GM18511 (cell line): ENCODE data around the gene CIB4.

Experiments used
- ATAC-seq: cut with Tn5 transposase; IDR thresholded peaks from one replicate; pipeline ENCODE4 v1.9.1; 2021; ENCODE audit warnings: mild to moderate bottlenecking, moderate library complexity; ENCODE audit not compliant: unreplicated experiment

The CIB4 gene

DNA sequence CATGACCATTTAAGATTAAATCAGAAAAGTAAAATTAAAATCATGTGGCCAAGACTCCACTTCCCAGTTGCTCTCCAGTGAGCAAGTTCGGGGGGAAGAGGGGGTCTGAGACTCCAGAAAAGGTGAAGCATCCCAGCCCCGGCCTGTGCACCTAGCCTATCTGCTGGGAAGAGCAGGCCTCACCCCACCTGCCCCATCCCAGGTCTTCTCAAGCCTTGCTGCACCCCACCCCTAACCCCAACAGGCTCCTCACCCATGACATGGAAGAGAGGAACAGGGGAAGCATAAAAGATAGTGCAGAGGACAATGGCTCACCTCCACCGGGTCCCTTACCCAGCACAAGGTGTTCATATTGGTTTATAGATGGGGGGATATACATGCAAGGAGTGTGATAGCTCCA is 14.6 kb downstream of the CIB4 start:
- ATAC-seq, result no peak

GRCh38 chr2:26623541-26624495 is 17.3 kb downstream of the CIB4 start:
- ATAC-seq, result no peak

GRCh38 chr2:26621469-26622199 is 19.5 kb downstream of the CIB4 start:
- no peak for ATAC-seq

GRCh38 chr2:26620031-26620605 is 21.0 kb downstream of the CIB4 start:
- no peak for ATAC-seq

DNA sequence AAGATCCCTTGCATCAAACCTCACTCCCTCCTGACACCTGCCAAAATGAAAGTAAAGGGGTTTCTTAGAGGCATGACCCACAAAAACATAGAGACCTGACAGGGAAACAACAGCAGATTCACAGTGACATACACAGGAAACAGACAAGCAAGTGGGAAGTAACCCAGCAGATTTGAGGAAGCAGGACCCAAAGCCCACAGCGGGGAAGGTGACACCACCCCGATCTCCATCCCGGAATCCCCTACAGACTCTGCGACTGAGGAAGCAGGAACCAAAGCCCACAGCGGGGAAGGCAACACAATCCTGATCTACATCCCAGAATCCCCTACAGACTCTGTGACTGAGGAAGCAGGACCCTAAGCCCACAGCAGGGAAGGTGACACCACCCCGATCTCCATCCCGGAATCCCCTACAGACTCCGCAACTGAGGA is 21.6 kb downstream of the CIB4 start:
- ATAC-seq, result no peak

DNA sequence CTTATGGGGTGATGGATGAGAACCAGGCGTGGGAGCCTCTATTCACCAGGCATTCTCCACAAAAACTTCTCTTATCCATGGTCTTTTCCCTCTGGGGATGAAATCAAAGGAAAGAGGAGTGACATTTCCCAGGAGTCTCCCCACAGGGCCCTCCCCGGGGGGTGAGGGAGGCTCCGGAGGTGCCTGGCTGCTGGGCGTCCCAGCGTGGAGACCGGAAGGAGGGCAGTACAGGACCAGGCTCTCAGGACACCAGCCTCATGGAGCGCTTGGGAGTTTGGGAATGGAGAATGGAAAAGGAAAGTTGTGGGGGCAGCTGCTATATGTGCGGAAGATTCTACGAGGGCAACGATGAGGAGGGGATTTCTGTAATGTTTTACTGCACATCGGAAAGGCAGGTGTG is 22.1 kb downstream of the CIB4 start:
- ATAC-seq, result no peak

DNA sequence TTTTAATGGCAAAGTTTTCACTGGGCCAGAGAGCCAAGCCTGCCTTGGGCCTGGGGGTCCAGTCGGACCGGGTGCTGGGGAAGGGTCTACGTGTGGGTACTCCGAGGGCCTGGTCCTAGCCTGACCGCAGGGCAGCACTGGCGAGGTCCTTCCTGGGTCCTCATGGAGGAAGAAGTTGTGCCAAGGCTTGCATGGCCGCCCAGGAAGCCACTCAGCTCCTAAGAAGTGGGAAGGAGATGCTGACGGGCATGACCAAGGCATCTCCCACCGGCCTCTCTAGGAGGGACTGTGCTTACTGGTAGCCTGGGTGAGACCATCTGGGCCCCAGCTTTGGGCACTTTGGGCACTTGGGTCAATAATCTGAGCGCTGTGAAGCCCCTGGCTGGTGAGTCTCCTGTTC is 22.6 kb downstream of the CIB4 start:
- no peak for ATAC-seq

- no peak for ATAC-seq
These were observed 23.5 kb downstream of the CIB4 start for GRCh38 chr2:26617588-26618083.

DNA sequence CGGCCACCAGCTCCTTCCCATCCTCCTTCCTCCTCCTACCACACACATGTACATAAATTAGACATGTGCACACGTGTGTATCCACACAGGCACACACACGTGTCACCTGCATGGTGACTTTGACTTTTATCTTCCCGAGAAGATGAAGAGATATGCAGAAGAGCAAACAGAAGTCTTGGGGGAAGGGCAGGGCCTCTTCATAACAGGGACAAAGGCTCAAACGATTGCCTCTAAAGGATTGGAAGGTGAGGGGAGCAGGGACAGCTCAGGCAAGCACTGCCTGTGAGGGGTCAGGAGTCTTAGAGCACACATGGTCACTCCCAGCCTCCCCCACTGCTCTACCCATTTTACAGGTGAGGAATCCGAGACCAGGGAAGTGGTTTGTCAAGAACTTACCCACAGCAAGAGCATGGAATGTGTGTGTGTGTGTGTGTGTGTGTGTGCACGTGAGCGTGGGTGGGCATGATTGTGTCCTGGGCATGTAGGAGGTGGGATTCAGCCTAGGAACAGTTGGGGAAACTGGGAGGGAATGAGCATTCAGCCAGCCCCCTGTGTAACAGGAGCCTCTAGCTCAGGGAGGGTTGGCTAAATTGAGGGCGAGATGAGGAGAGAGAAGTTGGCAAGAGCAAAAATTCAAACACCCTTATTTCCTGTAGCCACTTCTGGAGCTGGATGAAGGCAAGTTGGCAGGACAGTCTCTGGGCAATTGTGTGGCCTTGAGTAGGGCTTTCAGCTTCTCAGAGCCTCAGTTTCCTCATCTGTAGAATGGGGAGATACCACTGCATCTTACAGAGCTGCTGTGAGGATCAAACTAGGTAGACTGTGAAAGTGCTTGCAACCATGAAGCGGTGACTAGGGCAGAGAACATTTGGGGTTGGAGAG is 24.2 kb downstream of the CIB4 start:
- no peak for ATAC-seq

- no peak for ATAC-seq
These were observed 25.1 kb downstream of the CIB4 start for GRCh38 chr2:26615860-26616705.

DNA sequence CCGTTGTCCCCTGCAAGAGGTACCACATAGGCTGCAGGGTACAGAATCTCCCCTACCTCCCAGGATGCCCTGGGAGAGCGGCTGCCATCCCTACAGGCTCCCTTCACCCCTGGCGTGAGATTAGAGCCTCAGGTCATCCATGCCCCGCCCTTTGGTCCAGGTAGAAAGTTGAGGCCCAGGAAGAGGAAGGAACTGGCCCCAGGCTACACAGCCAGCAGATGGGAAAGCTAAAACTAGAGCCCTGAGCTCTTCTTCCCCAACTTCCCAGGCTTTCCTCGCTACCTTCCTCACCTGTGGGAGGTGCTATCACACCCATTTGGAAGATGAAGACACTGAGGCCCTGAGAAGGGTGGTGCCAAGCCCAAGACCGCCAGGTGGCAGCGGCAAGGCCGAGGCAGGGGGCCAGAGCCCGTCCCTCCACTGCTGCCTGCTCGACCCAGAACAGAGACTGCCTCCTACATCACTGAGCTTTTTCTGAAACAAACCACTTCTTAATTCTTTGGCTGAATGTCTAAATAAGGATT is 25.8 kb downstream of the CIB4 start:
- ATAC-seq, result no peak

DNA sequence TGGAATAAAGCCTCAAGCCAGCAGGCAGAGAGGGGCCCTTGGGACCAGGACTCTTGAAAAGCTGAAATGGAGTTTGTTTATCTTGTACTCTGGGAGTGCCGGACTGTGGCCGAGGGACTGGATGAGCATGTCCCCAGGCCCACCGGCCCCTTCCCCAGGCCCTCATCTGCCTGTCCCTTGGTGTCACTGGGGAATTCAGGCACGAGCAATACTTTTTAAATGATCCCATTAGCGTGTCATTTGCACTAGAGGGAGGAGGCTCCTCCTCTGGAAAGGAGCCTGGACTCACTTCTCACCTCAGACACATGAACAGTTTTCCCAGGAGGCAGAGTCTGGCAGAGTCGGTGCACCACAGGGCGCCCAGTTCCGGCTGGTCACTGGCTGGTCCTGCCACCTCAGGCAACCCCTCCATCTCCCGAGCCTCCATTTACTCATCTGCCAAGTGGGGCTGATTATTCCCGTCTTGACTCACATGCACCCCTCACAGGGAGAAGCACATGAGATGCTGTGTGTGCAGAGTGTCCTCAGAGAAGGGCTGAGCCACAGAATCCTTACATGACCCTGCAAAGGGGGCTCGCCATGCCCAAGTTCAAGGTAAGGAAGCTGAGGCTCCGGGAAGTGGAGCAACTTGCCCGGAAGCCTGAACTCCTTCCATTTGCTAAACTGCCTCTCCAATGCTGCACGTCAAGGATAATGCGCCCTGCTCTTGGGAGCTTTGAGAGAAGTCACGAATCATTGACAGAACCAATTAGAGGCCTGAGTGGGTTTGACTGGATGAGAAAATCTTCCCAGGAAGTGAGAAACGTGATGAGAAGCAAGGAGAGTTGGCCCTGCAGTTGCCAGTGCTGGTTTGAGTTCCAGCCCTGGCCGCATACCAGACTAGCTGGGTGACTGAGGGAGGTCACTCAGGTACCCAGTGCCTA is 26.7 kb downstream of the CIB4 start:
- no peak for ATAC-seq

DNA sequence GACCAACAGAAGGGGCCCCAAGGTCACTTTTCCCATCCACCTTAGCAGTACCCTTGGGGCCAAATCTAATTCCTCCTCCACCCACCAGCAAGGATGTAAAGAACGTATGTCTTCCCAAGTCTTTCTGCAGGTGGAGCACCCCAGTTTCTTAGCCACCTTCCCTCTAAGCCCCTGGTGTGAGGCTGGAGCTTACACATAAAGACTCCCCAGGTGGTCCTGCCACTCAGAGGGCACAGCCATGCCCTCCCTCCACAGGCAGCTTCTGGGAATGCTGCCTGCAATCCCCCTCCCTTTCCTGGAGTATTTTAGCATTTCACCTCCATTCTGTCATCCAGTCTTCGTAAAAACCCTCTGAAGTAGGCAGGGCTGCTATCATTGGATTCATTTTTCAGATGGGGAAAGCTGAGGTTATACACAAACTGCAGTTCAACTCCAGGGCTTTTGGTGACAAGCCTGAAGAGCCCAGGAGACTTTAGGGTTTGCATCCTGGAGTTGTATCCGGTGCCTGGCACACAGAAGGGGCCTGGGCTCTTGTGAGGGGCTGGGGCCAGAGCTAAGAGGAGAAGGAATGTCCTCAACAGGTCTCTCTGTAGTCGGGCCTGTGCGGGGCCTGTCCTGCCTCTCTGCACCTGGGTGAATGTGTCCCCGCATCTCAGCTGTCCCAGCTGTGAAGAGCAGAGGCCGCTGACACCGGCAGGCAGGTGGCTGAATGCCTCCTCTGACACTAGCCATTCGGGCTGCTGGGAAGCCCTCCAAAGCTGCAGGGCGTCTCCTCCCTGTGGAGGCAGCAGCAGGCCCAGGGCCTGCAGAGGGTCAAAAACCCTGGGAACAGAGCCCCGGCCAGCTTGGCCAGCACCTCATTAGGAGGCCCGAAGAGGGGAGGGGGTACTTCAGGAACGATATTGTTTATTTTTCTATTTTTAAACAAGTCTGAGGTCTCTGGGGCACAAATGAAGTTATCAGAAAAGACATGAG is 27.6 kb downstream of the CIB4 start:
- no peak for ATAC-seq

DNA sequence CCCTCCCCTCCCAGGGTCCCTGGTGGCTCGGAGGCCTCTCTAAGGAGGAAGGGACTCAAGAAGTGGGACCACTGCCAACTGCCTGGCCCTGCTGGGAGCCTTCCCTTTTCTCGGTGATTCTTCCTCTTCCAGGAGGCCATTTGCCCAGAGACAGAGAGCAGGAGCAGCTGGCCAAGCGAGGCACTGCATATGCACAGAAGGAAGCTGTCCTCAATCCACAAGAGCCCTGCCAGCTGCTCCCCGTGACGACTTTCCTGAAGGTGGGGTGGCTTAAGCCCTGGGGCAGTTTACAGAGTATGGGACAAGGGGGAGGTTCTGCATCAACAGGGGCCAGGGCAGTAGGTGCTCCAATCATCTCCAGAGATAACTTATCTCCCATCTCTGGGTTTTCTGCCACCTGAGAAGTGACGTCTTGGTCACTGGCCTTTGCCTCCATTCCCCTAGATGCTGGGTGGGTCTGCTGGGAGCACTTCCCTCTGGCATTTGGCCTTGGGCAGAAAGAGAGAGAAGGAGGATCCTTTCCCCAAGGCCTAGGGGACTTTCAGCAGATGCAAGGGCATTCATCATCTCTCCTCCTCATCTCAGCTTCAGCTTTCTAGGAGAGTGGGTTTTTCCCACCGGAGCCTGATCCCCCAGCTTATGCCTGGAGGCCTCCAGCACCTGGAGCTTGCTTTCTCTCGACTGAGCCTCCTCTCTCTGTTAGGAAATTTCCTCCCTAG is 28.5 kb downstream of the CIB4 start:
- ATAC-seq, result no peak

GRCh38 chr2:26612034-26612433 is 29.1 kb downstream of the CIB4 start:
- no peak for ATAC-seq

DNA sequence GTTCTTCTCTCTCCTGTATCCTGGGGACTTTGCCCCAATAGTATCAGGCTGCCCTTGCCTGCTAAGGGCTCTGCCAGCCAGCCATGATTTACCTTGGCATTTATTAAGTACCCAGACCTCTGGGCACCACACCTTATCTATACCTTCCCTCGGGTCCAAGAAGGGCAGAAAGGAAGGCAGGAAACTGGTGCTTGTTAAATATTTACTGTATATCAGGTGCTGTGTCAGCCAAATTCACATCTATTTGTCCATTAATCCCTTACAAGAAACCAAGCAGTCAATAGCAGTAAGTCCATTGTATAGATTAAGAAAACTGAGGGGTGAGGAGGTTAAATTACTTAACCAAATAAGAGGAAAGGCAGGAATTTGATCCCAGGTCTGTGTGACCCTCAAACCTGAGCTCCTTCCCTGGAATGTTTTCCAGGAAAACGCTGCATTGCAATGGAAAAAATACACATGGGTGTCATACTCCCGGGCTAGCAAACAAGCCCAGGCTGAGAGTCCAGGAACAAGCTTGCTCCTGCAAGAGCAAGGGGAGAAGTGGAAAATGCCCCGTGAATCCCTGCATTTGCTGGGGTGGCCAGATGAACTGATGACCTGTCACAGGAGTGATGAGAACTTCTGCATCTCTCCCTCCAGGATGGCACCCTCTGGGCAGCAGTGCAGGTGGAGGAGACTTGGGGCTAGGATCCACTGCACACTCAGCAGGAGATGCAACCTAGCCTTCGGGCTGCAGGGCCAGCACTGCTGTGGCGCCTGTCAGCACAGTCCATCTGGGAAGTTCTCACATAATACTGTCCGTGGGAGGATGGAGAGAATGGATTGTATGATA is 30.4 kb downstream of the CIB4 start:
- ATAC-seq, result no peak
